GM19099 (cell line): ENCODE data around the gene AGAP2.

ENCODE experiments used
- POLR2A ChIP-seq: IDR thresholded peaks from 3 replicates; pipeline ENCODE4 v1.6.1; 2011; ENCODE audit warnings: low read depth; ENCODE audit not compliant: insufficient read length; ENCODE audit errors: extremely low read depth

The AGAP2 gene

GRCh38 chr12:57772429-57773322 lies 34.1 kb upstream of the AGAP2 start, which contains the start of gene EEF1AKMT3:
EEF1AKMT3 (plus strand) TSS chr12:57772614; CDS start chr12:57772725, 111 bp downstream.
- no peak for TF ChIP-seq POLR2A

- TF ChIP-seq POLR2A: peak; percentile 76
Observed at GRCh38 chr12:57771873-57772428, 33.4 kb upstream of the AGAP2 start, which contains the start of gene METTL1. METTL1 (minus strand) TSS chr12:57772105; CDS start chr12:57772083, 22 bp downstream.

GRCh38 chr12:57771236-57771872 lies 32.8 kb upstream of the AGAP2 start:
- TF ChIP-seq POLR2A: no peak

GRCh38 chr12:57770734-57771133 lies 32.2 kb upstream of the AGAP2 start:
- TF ChIP-seq POLR2A: no peak

- no peak for TF ChIP-seq POLR2A
Observed at GRCh38 chr12:57769594-57769993, 31.1 kb upstream of the AGAP2 start.

GRCh38 chr12:57767876-57768275 lies 29.3 kb upstream of the AGAP2 start:
- no peak for TF ChIP-seq POLR2A

- no peak for TF ChIP-seq POLR2A
Observed at GRCh38 chr12:57767305-57767698, 28.8 kb upstream of the AGAP2 start.

GRCh38 chr12:57766464-57767304 lies 28.1 kb upstream of the AGAP2 start, which contains the start of gene CYP27B1:
CYP27B1 (minus strand) TSS chr12:57767078; CDS start chr12:57767041, 37 bp downstream.
- TF ChIP-seq POLR2A: peak; percentile 17

- no peak for TF ChIP-seq POLR2A
Observed at GRCh38 chr12:57765698-57766463, 27.3 kb upstream of the AGAP2 start.

GRCh38 chr12:57765003-57765697 lies 26.6 kb upstream of the AGAP2 start:
- TF ChIP-seq POLR2A: no peak

- no peak for TF ChIP-seq POLR2A
Observed at GRCh38 chr12:57764662-57765002, 26.1 kb upstream of the AGAP2 start.

GRCh38 chr12:57763881-57764661 lies 25.5 kb upstream of the AGAP2 start:
- TF ChIP-seq POLR2A: no peak

GRCh38 chr12:57762463-57762862 lies 23.9 kb upstream of the AGAP2 start:
- no peak for TF ChIP-seq POLR2A
